Measurements from ENCODE around the gene ZGPAT.

- TF ChIP-seq CTCF (IDR thresholded peaks at IDR 0.05), result no peak
- TF ChIP-seq EP300 (IDR thresholded peaks at IDR 0.05; ENCODE audit: low read depth), result peak; percentile 87
Measured at GRCh38 chr20:63686492-63687321, 21.1 kb upstream of the ZGPAT start.

Data from transverse colon (tissue), 3 donors.